ENCODE measurements around the gene DOCK6.

Gene DOCK6

DNA sequence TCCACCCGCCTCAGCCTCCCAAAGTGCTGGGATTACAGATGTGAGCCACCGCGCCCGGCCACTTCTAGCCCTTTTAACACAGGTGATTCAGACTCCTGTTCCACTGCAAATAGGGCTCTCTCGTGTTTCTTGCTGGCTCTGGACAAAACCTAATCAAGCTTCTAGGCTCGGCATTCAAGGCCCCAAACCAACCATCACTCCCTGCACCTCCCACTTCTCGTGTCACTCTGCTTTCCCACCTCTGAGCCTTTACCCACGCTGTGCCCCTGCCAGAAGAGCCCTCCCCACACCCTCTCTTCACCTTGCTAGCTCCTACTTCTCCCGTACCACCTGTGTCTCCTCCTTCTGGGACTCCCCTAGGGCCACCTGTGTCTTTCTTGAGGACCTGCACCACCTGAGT lies 84.7 kb downstream of the DOCK6 start:
- peaks cover 48 to 58% of the 10 kb centered on the region in 2 donors for H3K36me3 ChIP-seq (ENCODE audit: control insufficient read depth in 1 of 2, insufficient read depth in 2 of 2, low read length in 2 of 2)
- H3K27me3 ChIP-seq (ENCODE audit: low read depth, low read length) = no peaks in the 10 kb centered on the region
- H3K9me3 ChIP-seq (ENCODE audit: control insufficient read depth in 1 of 2, low read length in 2 of 2) = no peaks in the 10 kb centered on the region
- H3K4me1 ChIP-seq (ENCODE audit: control insufficient read depth in 1 of 2, insufficient read depth in 2 of 2, low read length in 2 of 2) = peaks cover 7 to 15% of the 10 kb centered on the region in 2 donors
- no peak overlapping the region for H3K4me3 ChIP-seq (ENCODE audit: low read depth in 1 of 2, low read length in 2 of 2)
- H3K27ac ChIP-seq (ENCODE audit: low read length) = no peak overlapping the region

DNA sequence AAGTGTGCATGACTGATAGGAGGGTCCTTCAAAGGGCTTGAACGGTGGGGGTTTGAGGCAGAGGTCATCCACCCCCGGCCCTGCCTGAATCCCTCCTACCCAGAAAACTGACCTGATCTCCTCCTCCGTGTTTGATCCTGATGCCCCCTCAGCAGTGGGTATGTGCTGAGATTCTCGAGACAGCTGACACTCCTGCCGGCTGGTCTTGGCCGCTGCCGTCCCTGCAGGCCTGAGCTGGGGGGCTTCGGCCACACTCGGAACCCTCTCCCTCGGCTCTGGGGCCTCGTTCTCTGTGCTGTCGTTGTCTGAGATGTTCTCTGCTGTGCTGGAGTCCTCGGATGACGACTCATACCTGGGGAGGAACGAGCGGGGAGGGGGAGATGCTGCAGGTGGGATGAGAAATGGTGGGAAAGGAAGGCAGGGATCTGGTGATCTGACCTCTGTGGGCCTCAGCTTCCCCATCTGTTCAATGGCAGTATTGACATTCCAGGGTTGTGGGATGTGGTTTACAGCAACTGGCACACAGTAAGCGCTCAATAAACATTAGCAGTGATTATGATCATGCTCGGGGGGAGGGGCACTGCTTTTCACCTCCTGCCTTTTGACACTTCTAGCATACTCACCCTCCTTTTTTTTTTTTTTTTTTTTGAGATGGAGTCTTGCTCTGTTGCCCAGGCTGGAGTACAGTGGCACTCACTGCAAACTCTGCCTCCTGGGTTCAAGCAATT lies 85.7 kb downstream of the DOCK6 start:
- no peaks in the 10 kb centered on the region for H3K9me3 ChIP-seq (ENCODE audit: control insufficient read depth in 1 of 2, low read length in 2 of 2)
- H3K4me1 ChIP-seq (ENCODE audit: control insufficient read depth in 1 of 2, insufficient read depth in 2 of 2, low read length in 2 of 2) = peaks cover 7 to 15% of the 10 kb centered on the region in 2 donors
- no peak overlapping the region for H3K4me3 ChIP-seq (ENCODE audit: low read depth in 1 of 2, low read length in 2 of 2)
- H3K27me3 ChIP-seq (ENCODE audit: low read depth, low read length) = no peaks in the 10 kb centered on the region
- no peak overlapping the region for H3K27ac ChIP-seq (ENCODE audit: low read length)
- peaks cover 52 to 62% of the 10 kb centered on the region in 2 donors for H3K36me3 ChIP-seq (ENCODE audit: control insufficient read depth in 1 of 2, insufficient read depth in 2 of 2, low read length in 2 of 2)

DNA sequence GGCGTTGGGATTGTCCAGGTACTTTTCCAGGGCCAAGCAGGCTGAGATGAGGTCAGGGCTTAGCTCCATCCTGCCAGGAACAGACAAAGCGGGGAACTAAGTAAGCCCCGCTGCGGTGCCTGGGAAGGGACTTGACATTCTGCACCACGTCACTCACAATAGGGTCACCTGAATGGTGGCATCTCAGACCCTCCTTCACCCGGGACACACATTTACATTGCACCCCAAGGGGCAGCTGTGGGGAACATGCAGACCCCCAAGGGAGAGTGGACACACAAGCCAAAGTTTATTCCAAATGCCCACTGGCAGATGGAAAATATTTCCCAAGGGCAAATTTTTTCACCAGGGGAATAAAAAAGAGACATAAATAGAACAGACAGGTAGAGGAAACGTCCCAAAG lies 86.4 kb downstream of the DOCK6 start:
- Histone ChIP-seq H3K9me3 (ENCODE audit: control insufficient read depth in 1 of 2, low read length in 2 of 2) (no peaks in the 10 kb centered on the region), H3K4me1 (ENCODE audit: control insufficient read depth in 1 of 2, insufficient read depth in 2 of 2, low read length in 2 of 2) (peaks cover 7 to 21% of the 10 kb centered on the region in 2 donors), H3K36me3 (ENCODE audit: control insufficient read depth in 1 of 2, insufficient read depth in 2 of 2, low read length in 2 of 2) (peaks cover 52 to 64% of the 10 kb centered on the region in 2 donors)

DNA sequence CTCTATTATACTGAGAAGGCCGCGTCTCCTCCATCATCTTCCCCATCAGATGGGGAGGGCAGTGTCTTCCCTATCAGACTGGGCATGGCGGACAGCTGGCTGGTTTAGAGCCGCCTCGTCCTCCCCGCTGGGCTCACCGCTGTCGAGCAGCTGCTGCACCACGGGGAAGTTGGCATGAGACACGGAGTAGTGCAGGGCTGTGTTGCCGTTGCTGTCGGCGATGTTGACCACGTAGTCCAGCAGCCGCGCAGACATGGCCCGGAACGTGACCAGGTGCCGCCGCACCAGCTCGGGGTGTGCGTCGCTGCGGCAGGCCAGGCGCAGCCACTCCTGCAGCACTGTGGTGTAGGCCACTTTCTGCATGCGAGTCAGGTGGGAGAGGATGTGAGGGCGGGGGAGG lies 88.0 kb downstream of the DOCK6 start:
- no peak overlapping the region for H3K4me3 ChIP-seq (ENCODE audit: low read depth in 1 of 2, low read length in 2 of 2)
- peaks cover 62 to 78% of the 10 kb centered on the region in 2 donors for H3K36me3 ChIP-seq (ENCODE audit: control insufficient read depth in 1 of 2, insufficient read depth in 2 of 2, low read length in 2 of 2)
- H3K27ac ChIP-seq (ENCODE audit: low read length) = no peak overlapping the region
- H3K4me1 ChIP-seq (ENCODE audit: control insufficient read depth in 1 of 2, insufficient read depth in 2 of 2, low read length in 2 of 2) = peaks cover 0 to 15% of the 10 kb centered on the region in 2 donors
- no peaks in the 10 kb centered on the region for H3K27me3 ChIP-seq (ENCODE audit: low read depth, low read length)
- H3K9me3 ChIP-seq (ENCODE audit: control insufficient read depth in 1 of 2, low read length in 2 of 2) = no peaks in the 10 kb centered on the region

More for the DNA sequence above, 86.4 kb downstream of the DOCK6 start:
- Histone ChIP-seq H3K27ac (ENCODE audit: low read length) (no peak overlapping the region), H3K27me3 (ENCODE audit: low read depth, low read length) (no peaks in the 10 kb centered on the region), H3K4me3 (ENCODE audit: low read depth in 1 of 2, low read length in 2 of 2) (no peak overlapping the region)

DNA sequence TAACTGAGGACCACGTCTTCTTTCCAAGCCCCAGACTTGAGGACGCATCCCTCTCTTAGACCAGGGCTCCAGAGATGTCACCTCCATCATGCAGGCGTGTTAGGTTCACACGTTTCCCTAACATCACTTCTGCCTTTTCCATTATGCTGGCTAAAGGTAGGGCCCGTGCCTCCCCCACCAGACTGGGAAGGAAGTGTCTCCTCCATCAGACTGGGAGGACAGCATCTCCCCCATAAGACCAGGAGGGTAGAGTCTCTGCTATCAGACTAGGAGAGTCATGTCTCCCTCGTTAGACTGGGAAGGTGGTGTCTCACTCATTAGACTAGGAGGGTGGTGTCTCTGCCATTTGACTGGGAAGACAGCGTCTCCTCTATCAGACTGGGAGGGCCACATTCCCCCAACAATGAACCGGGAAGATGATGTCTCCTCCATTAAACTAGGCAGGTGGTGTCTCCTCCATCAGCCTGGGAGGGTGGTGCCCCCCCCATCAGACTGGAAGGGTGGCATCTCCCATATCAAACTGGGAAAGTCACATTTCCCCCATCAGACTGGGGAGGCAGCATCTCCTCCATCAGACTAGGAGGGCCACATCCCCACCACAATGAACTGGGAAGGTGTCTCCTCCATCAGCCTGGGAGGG lies 88.7 kb downstream of the DOCK6 start:
- H3K4me3 ChIP-seq (ENCODE audit: low read depth in 1 of 2, low read length in 2 of 2) = no peak overlapping the region
- H3K9me3 ChIP-seq (ENCODE audit: control insufficient read depth in 1 of 2, low read length in 2 of 2) = no peaks in the 10 kb centered on the region
- peaks cover 0 to 15% of the 10 kb centered on the region in 2 donors for H3K4me1 ChIP-seq (ENCODE audit: control insufficient read depth in 1 of 2, insufficient read depth in 2 of 2, low read length in 2 of 2)
- H3K36me3 ChIP-seq (ENCODE audit: control insufficient read depth in 1 of 2, insufficient read depth in 2 of 2, low read length in 2 of 2) = peaks cover 62 to 84% of the 10 kb centered on the region in 2 donors
- H3K27me3 ChIP-seq (ENCODE audit: low read depth, low read length) = no peaks in the 10 kb centered on the region
- H3K27ac ChIP-seq (ENCODE audit: low read length) = no peak overlapping the region

DNA sequence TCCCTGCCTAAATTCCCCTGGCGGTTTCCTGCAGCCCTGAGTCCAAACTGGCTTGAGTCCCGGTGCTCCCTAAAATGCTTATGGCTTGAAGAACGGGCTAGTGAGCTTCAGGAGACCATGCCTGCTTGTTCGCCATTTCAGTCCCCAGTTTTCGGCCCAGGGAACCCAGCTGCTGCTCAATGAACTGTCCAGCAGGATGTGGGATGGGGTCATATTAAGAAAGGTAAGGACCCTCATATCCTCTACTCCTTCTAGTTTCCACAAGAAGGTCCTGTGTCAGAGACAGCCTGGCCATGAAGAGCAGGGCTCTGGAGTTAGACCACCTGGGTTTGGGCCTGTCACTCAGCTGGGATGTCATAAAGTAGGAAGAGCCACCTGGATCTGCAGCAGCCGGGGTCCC lies 89.7 kb downstream of the DOCK6 start:
- Histone ChIP-seq H3K9me3 (ENCODE audit: control insufficient read depth in 1 of 2, low read length in 2 of 2) (no peaks in the 10 kb centered on the region), H3K27me3 (ENCODE audit: low read depth, low read length) (no peaks in the 10 kb centered on the region), H3K4me3 (ENCODE audit: low read depth in 1 of 2, low read length in 2 of 2) (no peak overlapping the region), H3K27ac (ENCODE audit: low read length) (no peak overlapping the region), H3K36me3 (ENCODE audit: control insufficient read depth in 1 of 2, insufficient read depth in 2 of 2, low read length in 2 of 2) (peaks cover 57 to 84% of the 10 kb centered on the region in 2 donors), H3K4me1 (ENCODE audit: control insufficient read depth in 1 of 2, insufficient read depth in 2 of 2, low read length in 2 of 2) (peaks cover 0 to 15% of the 10 kb centered on the region in 2 donors)

DNA sequence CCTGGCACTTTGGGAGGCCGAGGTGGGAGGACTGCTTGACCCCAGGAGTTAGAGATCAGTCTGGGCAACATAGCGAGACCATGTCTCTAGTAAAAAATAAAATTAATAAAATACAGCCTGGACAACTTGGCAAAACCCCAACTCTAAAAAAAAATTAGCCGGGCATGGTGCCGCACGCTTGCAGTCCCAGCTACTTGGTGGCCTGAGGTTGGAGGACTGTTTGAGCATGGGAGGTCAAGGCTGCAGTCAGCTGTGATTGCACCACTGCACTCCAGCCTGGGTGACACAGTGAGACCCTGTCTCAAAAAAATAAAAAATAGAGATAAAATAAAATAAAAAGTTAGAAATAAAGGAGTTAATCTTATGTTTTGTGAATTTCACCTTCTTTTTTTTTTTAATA lies 91.2 kb downstream of the DOCK6 start:
- no peak overlapping the region for H3K4me3 ChIP-seq (ENCODE audit: low read depth in 1 of 2, low read length in 2 of 2)
- no peaks in the 10 kb centered on the region for H3K27me3 ChIP-seq (ENCODE audit: low read depth, low read length)
- H3K9me3 ChIP-seq (ENCODE audit: control insufficient read depth in 1 of 2, low read length in 2 of 2) = no peaks in the 10 kb centered on the region
- peaks cover 48 to 79% of the 10 kb centered on the region in 2 donors for H3K36me3 ChIP-seq (ENCODE audit: control insufficient read depth in 1 of 2, insufficient read depth in 2 of 2, low read length in 2 of 2)
- peaks cover 0 to 23% of the 10 kb centered on the region in 2 donors for H3K4me1 ChIP-seq (ENCODE audit: control insufficient read depth in 1 of 2, insufficient read depth in 2 of 2, low read length in 2 of 2)
- no peak overlapping the region for H3K27ac ChIP-seq (ENCODE audit: low read length)

DNA sequence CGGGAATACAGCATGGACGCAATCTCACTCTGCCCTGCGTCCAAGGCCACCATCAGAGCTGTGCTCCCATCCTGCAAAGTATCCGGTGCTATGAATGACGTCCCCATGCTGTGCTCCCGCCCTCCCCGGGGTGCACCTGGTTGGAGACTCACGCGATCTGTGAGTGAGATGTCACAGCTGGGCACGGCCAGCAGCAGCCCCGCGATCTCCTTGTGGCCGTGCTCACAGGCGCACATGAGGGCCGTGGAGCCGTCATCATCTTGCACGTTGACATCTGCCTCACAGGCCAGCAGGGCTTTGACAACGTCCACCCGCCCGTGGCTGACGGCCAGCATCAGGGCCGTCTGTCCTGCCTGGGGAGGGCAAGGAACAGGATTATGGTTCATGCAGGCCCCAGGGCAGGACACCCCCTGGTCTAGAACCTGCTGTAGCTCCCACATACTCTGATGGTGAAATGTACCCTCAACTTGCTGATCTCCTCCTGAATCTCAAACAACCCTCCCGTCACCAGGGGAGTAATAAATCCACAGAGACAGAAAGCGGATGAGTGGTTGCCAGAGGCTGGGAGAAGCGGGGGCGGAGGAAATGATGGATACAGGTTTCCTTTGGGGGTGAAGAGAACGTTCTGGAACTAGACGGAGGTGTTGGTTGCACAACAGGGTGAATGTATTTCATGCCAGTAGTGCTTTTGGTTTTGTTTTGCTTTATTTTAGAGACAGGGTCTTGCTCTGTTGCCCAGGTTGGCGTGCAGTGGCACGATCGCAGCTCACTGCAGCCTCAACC lies 92.2 kb downstream of the DOCK6 start:
- Histone ChIP-seq H3K27ac (ENCODE audit: low read length) (no peak overlapping the region), H3K27me3 (ENCODE audit: low read depth, low read length) (no peaks in the 10 kb centered on the region), H3K4me1 (ENCODE audit: control insufficient read depth in 1 of 2, insufficient read depth in 2 of 2, low read length in 2 of 2) (peaks cover 0 to 28% of the 10 kb centered on the region in 2 donors), H3K36me3 (ENCODE audit: control insufficient read depth in 1 of 2, insufficient read depth in 2 of 2, low read length in 2 of 2) (peaks cover 47 to 81% of the 10 kb centered on the region in 2 donors), H3K9me3 (ENCODE audit: control insufficient read depth in 1 of 2, low read length in 2 of 2) (no peaks in the 10 kb centered on the region), H3K4me3 (ENCODE audit: low read depth in 1 of 2, low read length in 2 of 2) (no peak overlapping the region)

DNA sequence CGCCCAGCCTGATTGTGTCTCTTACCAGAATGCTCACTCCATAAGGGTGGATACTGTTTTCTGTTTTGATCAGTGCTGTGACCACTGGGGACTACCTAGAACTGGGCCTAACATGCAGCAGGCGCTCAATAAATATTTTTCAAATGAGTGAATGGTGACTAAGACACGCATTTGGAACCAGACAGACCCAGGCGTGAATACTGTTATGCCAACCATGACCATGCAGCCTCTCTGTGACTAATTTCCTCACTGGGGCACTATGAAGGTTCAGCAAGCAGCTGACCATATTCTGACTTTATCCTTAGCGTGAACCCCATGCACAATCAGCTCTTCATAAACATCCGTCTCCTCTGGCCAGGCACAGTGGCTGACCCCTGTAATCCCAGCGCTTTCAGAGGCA lies 93.8 kb downstream of the DOCK6 start:
- Histone ChIP-seq H3K4me3 (ENCODE audit: low read depth in 1 of 2, low read length in 2 of 2) (no peak overlapping the region), H3K4me1 (ENCODE audit: control insufficient read depth in 1 of 2, insufficient read depth in 2 of 2, low read length in 2 of 2) (peaks cover 0 to 35% of the 10 kb centered on the region in 2 donors), H3K27ac (ENCODE audit: low read length) (no peak overlapping the region), H3K9me3 (ENCODE audit: control insufficient read depth in 1 of 2, low read length in 2 of 2) (no peaks in the 10 kb centered on the region), H3K27me3 (ENCODE audit: low read depth, low read length) (no peaks in the 10 kb centered on the region), H3K36me3 (ENCODE audit: control insufficient read depth in 1 of 2, insufficient read depth in 2 of 2, low read length in 2 of 2) (peaks cover 35 to 72% of the 10 kb centered on the region in 2 donors)

DNA sequence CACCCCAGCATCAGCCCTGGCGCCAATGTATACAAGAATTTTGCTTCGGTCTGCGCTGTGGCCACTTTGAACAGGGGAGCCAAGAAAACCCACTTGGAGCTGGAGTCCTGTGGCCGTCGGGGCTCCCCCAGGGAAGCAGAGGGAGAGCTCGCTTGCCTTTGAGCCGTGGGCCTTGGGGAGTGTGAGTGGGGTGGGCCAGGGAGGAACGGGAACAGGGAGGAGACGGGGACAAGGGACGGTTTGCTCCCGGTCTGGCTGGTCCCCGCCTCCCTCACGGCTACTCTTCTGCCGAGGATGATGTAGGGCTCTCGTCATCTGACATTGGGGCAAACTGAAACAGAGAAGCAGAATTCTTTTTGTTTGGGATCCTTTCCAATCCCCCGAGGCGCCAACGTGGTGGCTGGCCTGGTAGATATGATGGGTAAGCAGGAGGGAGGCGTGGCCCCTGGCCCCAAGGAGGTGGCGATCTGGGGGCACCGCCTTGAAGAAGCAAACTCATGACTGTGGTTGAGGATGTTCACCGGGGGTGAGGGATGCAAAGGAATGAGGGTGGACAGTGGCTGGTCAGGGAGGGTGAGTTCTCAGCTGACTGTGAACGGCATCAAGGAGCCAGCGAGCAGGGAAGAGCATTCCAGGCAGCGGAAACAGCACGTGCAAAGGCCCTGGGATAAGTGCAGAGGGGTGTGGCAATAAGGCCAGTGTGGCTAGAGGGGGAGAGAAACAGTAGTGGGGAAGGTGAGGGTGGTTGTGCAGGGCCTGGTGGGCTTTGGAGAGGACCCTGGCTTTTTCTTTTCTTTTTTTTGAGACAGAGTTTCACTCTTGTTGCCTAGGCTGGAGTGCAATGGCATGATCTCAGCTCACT lies 95.8 kb downstream of the DOCK6 start:
- Histone ChIP-seq H3K4me1 (ENCODE audit: control insufficient read depth in 1 of 2, insufficient read depth in 2 of 2, low read length in 2 of 2) (peaks cover 0 to 35% of the 10 kb centered on the region in 2 donors), H3K4me3 (ENCODE audit: low read depth in 1 of 2, low read length in 2 of 2) (no peak overlapping the region)

More for the DNA sequence above, 95.8 kb downstream of the DOCK6 start:
- H3K9me3 ChIP-seq (ENCODE audit: control insufficient read depth in 1 of 2, low read length in 2 of 2) = no peaks in the 10 kb centered on the region
- peak overlapping the region; percentile 45 for H3K27ac ChIP-seq (ENCODE audit: low read length)
- no peaks in the 10 kb centered on the region for H3K27me3 ChIP-seq (ENCODE audit: low read depth, low read length)
- H3K36me3 ChIP-seq (ENCODE audit: control insufficient read depth in 1 of 2, insufficient read depth in 2 of 2, low read length in 2 of 2) = peaks cover 21 to 58% of the 10 kb centered on the region in 2 donors
